Neural cell (in vitro differentiated cells): Measurements from ENCODE around the gene AFAP1L1. TPM values are rescaled to one million over a fixed set of nuclear protein-coding genes. Genes with fewer than 3 reads are reported as not detected.

Experiments used
- H2AFZ ChIP-seq: fragments of 200-600, 300-800 bp; sonication (generic), shearing (Covaris generic); 2 replicates; pipeline ENCODE4 v1.6.0; 2014; ENCODE audit warnings: low read depth, mild to moderate bottlenecking, antibody characterized with exemption, low read length, moderate library complexity
- H3F3A ChIP-seq: fragments of 200-600 bp; shearing (Covaris generic); 2 replicates; pipeline ENCODE4 v1.6.1; 2016; ENCODE audit warnings: mild to moderate bottlenecking, moderate library complexity, mixed read lengths, antibody characterized with exemption, low read length; ENCODE audit not compliant: insufficient read depth, poor library complexity, severe bottlenecking
- H3K27ac ChIP-seq: fragments of 200-600, 300-800 bp; sonication (generic), shearing (Covaris generic); 2 replicates; pipeline ENCODE4 v1.5.1; 2014; ENCODE audit warnings: mild to moderate bottlenecking, low read length, moderate library complexity
- H3K27me3 ChIP-seq: fragments of 300-800, 200-600 bp; sonication (generic), shearing (Covaris generic); 2 replicates; pipeline ENCODE4 v1.6.0; 2014; ENCODE audit warnings: mild to moderate bottlenecking, low read depth, low read length, moderate library complexity; ENCODE audit not compliant: insufficient read depth
- H3K36me3 ChIP-seq: fragments of 300-800, 200-600 bp; sonication (generic), shearing (Covaris generic); 2 replicates; pipeline ENCODE4 v1.5.1; 2014; ENCODE audit warnings: mild to moderate bottlenecking, antibody characterized with exemption, low read length, moderate library complexity; ENCODE audit not compliant: insufficient read depth
- H3K4me2 ChIP-seq: fragments of 300-800, 200-600 bp; sonication (generic), shearing (Covaris generic); 2 replicates; pipeline ENCODE4 v1.6.0; 2014; ENCODE audit warnings: mild to moderate bottlenecking, low read length
- H3K4me3 ChIP-seq: fragments of 300-800, 200-600 bp; sonication (generic), shearing (Covaris generic); 2 replicates; pipeline ENCODE4 v1.5.1; 2014; ENCODE audit warnings: mild to moderate bottlenecking, low read length, moderate library complexity
- H3K79me2 ChIP-seq: fragments of 200-600 bp; shearing (Covaris generic); replicated peaks from 2 replicates; pipeline ENCODE4 v1.6.0; 2014; ENCODE audit warnings: mild to moderate bottlenecking, low read length, moderate library complexity; ENCODE audit not compliant: insufficient read depth
- H3K9ac ChIP-seq: fragments of 300-800, 200-600 bp; sonication (generic), shearing (Covaris generic); 2 replicates; pipeline ENCODE4 v1.6.1; 2016; ENCODE audit warnings: mild to moderate bottlenecking, low read length, mixed read lengths
- H3K9me2 ChIP-seq: fragments of 200-600 bp; shearing (Covaris generic); 2 replicates; pipeline ENCODE4 v1.6.1; 2016; ENCODE audit warnings: mild to moderate bottlenecking, low read length, mixed read lengths; ENCODE audit not compliant: insufficient read depth
- H3K9me3 ChIP-seq: fragments of 200-600, 300-800 bp; sonication (generic), shearing (Covaris generic); 2 replicates; pipeline ENCODE4 v1.6.1; 2016; ENCODE audit warnings: mild to moderate bottlenecking, mixed run types, low read length, moderate library complexity, mixed read lengths
- H4K20me1 ChIP-seq: fragments of 200-600 bp; shearing (Covaris generic); 2 replicates; pipeline ENCODE4 v1.6.1; 2016; ENCODE audit warnings: mild to moderate bottlenecking, mixed run types; ENCODE audit not compliant: insufficient read depth
- CTCF ChIP-seq: fragments of 450-650 bp; IDR thresholded peaks from 2 replicates; pipeline ENCODE4 v1.5.1; 2014; ENCODE audit warnings: antibody characterized with exemption, mild to moderate bottlenecking, moderate library complexity; ENCODE audit not compliant: poor library complexity, severe bottlenecking
- EP300 ChIP-seq: fragments of 450-650 bp; conservative IDR thresholded peaks from 2 replicates; pipeline ENCODE4 v1.6.1; 2014; ENCODE audit warnings: antibody characterized with exemption, mild to moderate bottlenecking, moderate library complexity; ENCODE audit not compliant: poor library complexity, severe bottlenecking
- EZH2 ChIP-seq: fragments of 200-600, 300-800 bp; shearing (Covaris generic), sonication (generic); IDR thresholded peaks from 2 replicates; pipeline ENCODE4 v1.6.1; 2014; ENCODE audit warnings: antibody characterized with exemption, low read length, borderline replicate concordance, mild to moderate bottlenecking; ENCODE audit not compliant: insufficient read depth, poor library complexity, severe bottlenecking
- MXI1 ChIP-seq: fragments of 450-650 bp; conservative IDR thresholded peaks from 2 replicates; pipeline ENCODE4 v1.6.1; 2014; ENCODE audit warnings: antibody characterized with exemption, mild to moderate bottlenecking; ENCODE audit not compliant: poor library complexity, severe bottlenecking
- POLR2AphosphoS5 ChIP-seq: IDR thresholded peaks from 2 replicates; pipeline ENCODE4 v1.6.1; 2012
- RAD21 ChIP-seq: fragments of 450-650 bp; conservative IDR thresholded peaks from 2 replicates; pipeline ENCODE4 v1.6.1; 2014; ENCODE audit warnings: antibody characterized with exemption, mild to moderate bottlenecking, moderate library complexity
- REST ChIP-seq: IDR thresholded peaks from 2 replicates; pipeline ENCODE4 v1.6.1; 2012; ENCODE audit warnings: borderline replicate concordance
- SMC3 ChIP-seq: fragments of 450-650 bp; conservative IDR thresholded peaks from 2 replicates; pipeline ENCODE4 v1.6.1; 2014; ENCODE audit warnings: antibody characterized with exemption, mild to moderate bottlenecking, moderate library complexity; ENCODE audit not compliant: poor library complexity
- TAF1 ChIP-seq: IDR thresholded peaks from 2 replicates; pipeline ENCODE4 v1.6.1; 2012; ENCODE audit warnings: low read depth
- polyA plus RNA-seq: library from polyadenylated mRNA; depleted of rRNA; stranded (reverse); fragments of >200 nt; gene quantifications from 2 replicates; pipeline ENCODE4 v1.2.3, GENCODE V29; 2014

The AFAP1L1 gene
- polyA plus RNA-seq, 1 donor from 2014 or later = not detected

- Histone ChIP-seq H3K4me3 (no peak overlapping the region), H3K27me3 (no peaks in the 10 kb centered on the region), H4K20me1 (no peaks in the 10 kb centered on the region), H3K9me2 (no peaks in the 10 kb centered on the region), H2AFZ (no peak overlapping the region), H3F3A (no peaks in the 10 kb centered on the region), H3K9ac (no peak overlapping the region), H3K4me2 (no peak overlapping the region), H3K36me3 (peaks cover 7% of the 10 kb centered on the region), H3K9me3 (peaks cover 3% of the 10 kb centered on the region), H3K79me2 (no peaks in the 10 kb centered on the region), H3K27ac (no peak overlapping the region)
- TF ChIP-seq POLR2AphosphoS5 = no peak
- no peak for TF ChIP-seq TAF1
- no peak for TF ChIP-seq MXI1
- no peak for TF ChIP-seq REST
- no peak for TF ChIP-seq RAD21
- no peak for TF ChIP-seq CTCF
- no peak for TF ChIP-seq SMC3
- TF ChIP-seq EP300 = no peak
- TF ChIP-seq EZH2 = no peak
Observed at GRCh38 chr5:149247726-149248125, 23.9 kb upstream of the AFAP1L1 start.

GRCh38 chr5:149251546-149251945, 20.1 kb upstream of the AFAP1L1 start:
- Histone ChIP-seq H4K20me1 (no peaks in the 10 kb centered on the region), H3K9me3 (peaks cover 3% of the 10 kb centered on the region), H3K36me3 (peaks cover 7% of the 10 kb centered on the region), H3K4me2 (no peak overlapping the region), H3K4me3 (no peak overlapping the region), H2AFZ (no peak overlapping the region), H3K79me2 (no peaks in the 10 kb centered on the region), H3K9ac (no peak overlapping the region), H3K9me2 (no peaks in the 10 kb centered on the region), H3F3A (no peaks in the 10 kb centered on the region), H3K27me3 (no peaks in the 10 kb centered on the region), H3K27ac (no peak overlapping the region)
- no peak for TF ChIP-seq TAF1
- TF ChIP-seq EP300 = no peak
- no peak for TF ChIP-seq EZH2
- TF ChIP-seq CTCF = no peak
- TF ChIP-seq RAD21 = no peak
- no peak for TF ChIP-seq MXI1
- TF ChIP-seq SMC3 = no peak
- no peak for TF ChIP-seq REST
- TF ChIP-seq POLR2AphosphoS5 = no peak
